ENCODE results near the gene MSI2.

The MSI2 gene

GRCh38 chr17:57349541-57350247, 93.4 kb downstream of the MSI2 start:
- DNase-seq = no peak

GRCh38 chr17:57350266-57350665, 93.9 kb downstream of the MSI2 start:
- DNase-seq = no peak

GRCh38 chr17:57352665-57353175, 96.4 kb downstream of the MSI2 start:
- DNase-seq = no peak

- DNase-seq = no peak
These were observed 98.3 kb downstream of the MSI2 start for GRCh38 chr17:57354673-57355072.

- no peak for DNase-seq
These were observed 99.0 kb downstream of the MSI2 start for GRCh38 chr17:57355090-57355859.

- DNase-seq = no peak
These were observed 99.9 kb downstream of the MSI2 start for GRCh38 chr17:57356153-57356718.

- peak in 1 of 2 experiments; percentile 47 for DNase-seq
These were observed 100.5 kb downstream of the MSI2 start for GRCh38 chr17:57356719-57357391.

GRCh38 chr17:57357392-57357784, 101.1 kb downstream of the MSI2 start:
- no peak for DNase-seq

GRCh38 chr17:57357830-57358430, 101.6 kb downstream of the MSI2 start:
- DNase-seq = no peak

- DNase-seq = no peak
These were observed 103.9 kb downstream of the MSI2 start for GRCh38 chr17:57360266-57360665.

- no peak for DNase-seq
These were observed 106.7 kb downstream of the MSI2 start for GRCh38 chr17:57362797-57363556.

GRCh38 chr17:57363580-57363979, 107.3 kb downstream of the MSI2 start:
- no peak for DNase-seq

- peak in 1 of 2 experiments; percentile 43 for DNase-seq
These were observed 107.8 kb downstream of the MSI2 start for GRCh38 chr17:57363998-57364643.

GRCh38 chr17:57365420-57365819, 109.1 kb downstream of the MSI2 start:
- no peak for DNase-seq

GRCh38 chr17:57366177-57366557, 109.8 kb downstream of the MSI2 start:
- no peak for DNase-seq

- DNase-seq = peak; percentile 54 to 84
These were observed 110.4 kb downstream of the MSI2 start for GRCh38 chr17:57366558-57367351.

- no peak for DNase-seq
These were observed 112.5 kb downstream of the MSI2 start for GRCh38 chr17:57368637-57369336.

GRCh38 chr17:57369509-57369945, 113.2 kb downstream of the MSI2 start:
- DNase-seq = no peak

GRCh38 chr17:57370037-57370581, 113.8 kb downstream of the MSI2 start:
- DNase-seq = no peak

- DNase-seq = no peak
These were observed 114.3 kb downstream of the MSI2 start for GRCh38 chr17:57370619-57371018.

Data from NCI-H2081 (cell line).